ENCODE data around the gene TAAR5. TPM values are rescaled to one million over a fixed set of nuclear protein-coding genes. Genes with fewer than 3 reads are reported as not detected.
"Not testable (repeated sequence)": the region's sequence is repeated elsewhere in the genome, so short reads cannot be mapped to it uniquely, and the experiment has no call there.

TAAR5 gene
- total and polyA plus RNA-seq, 10 of the 15 experiments (the other 5 are each of a cell fraction or from before 2014, with no cell fraction given) = not detected

GRCh38 chr6:132567566-132567965 is 22.0 kb downstream of the TAAR5 start (continued):
- TF ChIP-seq LARP7 (IDR thresholded peaks at IDR 0.05) (no peak), RCOR1 (conservative IDR thresholded peaks at IDR 0.05; ENCODE audit: low read depth, low read length) (no peak), POLR2AphosphoS5 (IDR thresholded peaks at IDR 0.05; ENCODE audit: low read length) (no peak), NFIC (IDR thresholded peaks at IDR 0.05; ENCODE audit: low read depth, low read length) (no peak), REST (IDR thresholded peaks at IDR 0.05; ENCODE audit: low read depth, low read length) (no peak), RAD21 (IDR thresholded peaks at IDR 0.05; ENCODE audit: insufficient read depth, low read depth, low read length) (no peak)

DNA sequence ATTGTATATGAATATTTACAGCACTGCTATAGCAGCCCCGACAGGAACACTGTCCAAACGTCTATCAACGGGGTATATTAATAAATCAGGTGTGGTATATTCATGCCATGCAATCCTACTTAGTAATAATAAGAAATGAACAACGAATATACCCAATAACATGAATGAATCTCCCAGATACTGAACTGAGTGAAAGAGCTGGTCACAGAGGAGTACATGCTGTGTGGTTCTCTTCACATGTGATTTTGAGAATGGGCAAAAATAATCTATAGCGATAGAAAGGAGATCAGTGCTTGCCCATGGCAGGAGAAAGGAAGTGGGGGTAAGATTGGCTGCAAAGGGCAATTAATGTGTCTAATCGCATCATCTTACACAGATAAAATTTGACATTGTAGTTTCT is 23.1 kb downstream of the TAAR5 start:
- H3K4me3 ChIP-seq = no peak overlapping the region
- H2AFZ ChIP-seq (ENCODE audit: control insufficient read depth, low read depth, low read length) = no peak overlapping the region
- no peak for FAIRE-seq
- ATAC-seq = no peak
- H3K9ac ChIP-seq (ENCODE audit: control insufficient read depth, insufficient read depth, low read length) = no peak overlapping the region
- SMC1A ChIA-PET (ENCODE audit: uncharacterized antibody, unreplicated experiment) = no interaction called here
- RAD21 ChIA-PET (ENCODE audit: unreplicated experiment) = no interaction called here
- no peaks in the 10 kb centered on the region for H3K36me3 ChIP-seq (ENCODE audit: control insufficient read depth in 2 of 2, insufficient read depth in 2 of 2, low read length in 1 of 2)
- POLR2A ChIA-PET = no interaction called here
- BruUV-seq (replicated peaks) = no TSS peak
- no peak for DNase-seq (ENCODE audit: low read depth, low spot score)
- no peak overlapping the region for H3K27ac ChIP-seq (ENCODE audit: control insufficient read depth, insufficient read depth)
- intact Hi-C loops (cut with micrococcal nuclease; ENCODE audit: unreplicated experiment) (no loop called here), in situ Hi-C loops (cut with MboI) (no loop called here)
- CTCF ChIA-PET = no interaction called here
- H3K79me2 ChIP-seq (ENCODE audit: control insufficient read depth, insufficient read depth, low read length) = no peaks in the 10 kb centered on the region
- H3K9me3 ChIP-seq (replicated peaks; ENCODE audit: control insufficient read depth, insufficient read depth, low read length) = no peaks in the 10 kb centered on the region
- H3K4me1 ChIP-seq (ENCODE audit: control insufficient read depth, insufficient read depth, low read length) = no peaks in the 10 kb centered on the region
- no peak overlapping the region for H3K4me2 ChIP-seq (ENCODE audit: control insufficient read depth, insufficient read depth)
- H4K20me1 ChIP-seq (ENCODE audit: control insufficient read depth, insufficient read depth) = no peaks in the 10 kb centered on the region
- no peaks in the 10 kb centered on the region for H3K27me3 ChIP-seq (replicated peaks in 1 of 2; ENCODE audit: control insufficient read depth in 2 of 2, insufficient read depth in 2 of 2, low read length in 1 of 2)
- 47% methylated on average over 6 of the region's 6 CpGs for WGBS (ENCODE audit: insufficient coverage, insufficient replicate concordance, low lambda C conversion rate, missing lambda C conversion rate)
- TF ChIP-seq CHD2 (IDR thresholded peaks at IDR 0.05; ENCODE audit: borderline replicate concordance, low read depth, low read length) (no peak), NR2C2 (IDR thresholded peaks at IDR 0.05; ENCODE audit: borderline replicate concordance, control insufficient read depth, insufficient read length, low read depth) (no peak), TARDBP (IDR thresholded peaks at IDR 0.05; ENCODE audit: borderline replicate concordance) (no peak), ATF3 (IDR thresholded peaks at IDR 0.05; ENCODE audit: borderline replicate concordance, extremely low read depth, low read depth, low read length) (no peak), MEF2A (IDR thresholded peaks at IDR 0.05; ENCODE audit: insufficient read depth, low read depth, low read length) (no peak), ATF2 (IDR thresholded peaks at IDR 0.05; ENCODE audit: low read length) (no peak)

- FAIRE-seq; RAD21 ChIA-PET (ENCODE audit: unreplicated experiment); H4K20me1 ChIP-seq (ENCODE audit: control insufficient read depth, insufficient read depth); in situ Hi-C loops (cut with MboI); H3K79me2 ChIP-seq (ENCODE audit: control insufficient read depth, insufficient read depth, low read length); SMC1A ChIA-PET (ENCODE audit: uncharacterized antibody, unreplicated experiment); ATAC-seq; H3K4me1 ChIP-seq (ENCODE audit: control insufficient read depth, insufficient read depth, low read length); POLR2A ChIA-PET; H3K27me3 ChIP-seq (replicated peaks in 1 of 2; ENCODE audit: control insufficient read depth in 2 of 2, insufficient read depth in 2 of 2, low read length in 1 of 2); H3K9ac ChIP-seq (ENCODE audit: control insufficient read depth, insufficient read depth, low read length); CTCF ChIA-PET; H3K9me3 ChIP-seq (replicated peaks; ENCODE audit: control insufficient read depth, insufficient read depth, low read length); H3K27ac ChIP-seq (ENCODE audit: control insufficient read depth, insufficient read depth); H2AFZ ChIP-seq (ENCODE audit: control insufficient read depth, low read depth, low read length); H3K4me2 ChIP-seq (ENCODE audit: control insufficient read depth, insufficient read depth); H3K4me3 ChIP-seq; H3K36me3 ChIP-seq (ENCODE audit: control insufficient read depth in 2 of 2, insufficient read depth in 2 of 2, low read length in 1 of 2); DNase-seq (ENCODE audit: low read depth, low spot score); intact Hi-C loops (cut with micrococcal nuclease; ENCODE audit: unreplicated experiment); BruUV-seq (replicated peaks): not testable (repeated sequence)
- WGBS (ENCODE audit: insufficient coverage, insufficient replicate concordance, low lambda C conversion rate, missing lambda C conversion rate) = 5% methylated on average over 3 of the region's 3 CpGs
Observed at GRCh38 chr6:132560087-132560486, 29.5 kb downstream of the TAAR5 start.

Data from GM12878 (cell line).